Endothelial cell of umbilical vein (primary cell): ENCODE measurements around the gene STAT4. TPM values are rescaled to one million over a fixed set of nuclear protein-coding genes. Genes with fewer than 3 reads are reported as not detected.

Source experiments
- BruUV-seq: library from RNA; stranded (reverse); fragments of 400-500 nt; replicated peaks from 2 replicates; lab custom pipeline; 2021; lab: Mats Ljungman, UMichigan
- CTCF ChIA-PET: fragments of 300-600, 350-600 bp; sonication (Branson Sonifier 250); formaldehyde crosslinking; loops from one replicate; lab custom pipeline; 2021; ENCODE audit warnings: antibody characterized with exemption, inconsistent platforms; lab: Charles Lee
- POLR2A ChIA-PET: fragments of 300-600, 350-600 bp; sonication (Branson Sonifier 250); formaldehyde crosslinking; loops from one replicate; lab custom pipeline; 2021; ENCODE audit warnings: antibody characterized with exemption, inconsistent platforms; lab: Charles Lee
- DNase-seq: peaks from one replicate; pipeline ENCODE4 v3.0.0-alpha.2; 2011; ENCODE audit warnings: low read depth, low spot score
- FAIRE-seq: peaks from 2 replicates; lab custom pipeline; 2011; peaks lifted over from hg19 to GRCh38; lab: Jason Lieb, UNC
- H2AFZ ChIP-seq: 2 replicates; pipeline ENCODE4 v1.6.0; 2012; ENCODE audit warnings: low read depth, low read length, control low read depth, inconsistent platforms
- H3K27ac ChIP-seq: 2 replicates; pipeline ENCODE4 v1.5.1; 2011; ENCODE audit warnings: low read depth, mild to moderate bottlenecking, control low read depth, low read length, moderate library complexity; ENCODE audit not compliant: insufficient read depth
- H3K27me3 ChIP-seq, 2 experiments: 2 replicates each; pipeline versions ENCODE4 v1.6.0 to v1.6.1; 2011; ENCODE audit warnings: low read length in 2 of 2, mixed read lengths in 1 of 2; ENCODE audit not compliant: control insufficient read depth in 2 of 2, insufficient read depth in 2 of 2
- H3K36me3 ChIP-seq, 2 experiments: 2 replicates in 1 of 2; 3 replicates in 1 of 2; pipeline ENCODE4 v1.5.1; 2011; ENCODE audit warnings: low read length in 2 of 2, mild to moderate bottlenecking in 1 of 2, moderate library complexity in 1 of 2; ENCODE audit not compliant: control insufficient read depth in 2 of 2, insufficient read depth in 2 of 2; ENCODE audit errors: extremely low read depth in 1 of 2
- H3K4me1 ChIP-seq: 3 replicates; pipeline ENCODE4 v1.5.1; 2011; ENCODE audit warnings: mild to moderate bottlenecking, low read length; ENCODE audit not compliant: control insufficient read depth, insufficient read depth; ENCODE audit errors: extremely low read depth
- H3K4me2 ChIP-seq: 2 replicates; pipeline ENCODE4 v1.6.1; 2011; ENCODE audit warnings: low read length, control low read depth, mixed read lengths; ENCODE audit not compliant: insufficient read depth
- H3K4me3 ChIP-seq, 3 experiments: fragments of 200-600 bp in 1 of 3; sonication (generic), shearing (Covaris generic) in 1 of 3; replicated peaks in 1 of 3; 2 replicates each; pipeline ENCODE4 v1.5.1; 2011 to 2016; ENCODE audit warnings: control low read depth in 3 of 3, low read length in 3 of 3, mild to moderate bottlenecking in 2 of 3, inconsistent platforms in 1 of 3, low read depth in 1 of 3, moderate library complexity in 1 of 3; ENCODE audit not compliant: insufficient read depth in 1 of 3
- H3K79me2 ChIP-seq: 2 replicates; pipeline ENCODE4 v1.6.0; 2012; ENCODE audit warnings: low read length, inconsistent platforms; ENCODE audit not compliant: control insufficient read depth, insufficient read depth
- H3K9ac ChIP-seq: replicated peaks from 2 replicates; pipeline ENCODE3; 2011; ENCODE audit warnings: low read length, control low read depth; ENCODE audit not compliant: insufficient read depth; ENCODE audit errors: extremely low read depth
- H3K9me1 ChIP-seq: replicated peaks from 3 replicates; pipeline ENCODE4 v1.6.0; 2011; ENCODE audit warnings: mild to moderate bottlenecking, low read length; ENCODE audit not compliant: control insufficient read depth, insufficient read depth; ENCODE audit errors: extremely low read depth
- H3K9me3 ChIP-seq: replicated peaks from 2 replicates; pipeline ENCODE4 v1.5.1; 2012; ENCODE audit warnings: low read length, inconsistent platforms; ENCODE audit not compliant: control insufficient read depth, insufficient read depth
- H4K20me1 ChIP-seq: replicated peaks from 2 replicates; pipeline ENCODE3; 2011; ENCODE audit warnings: mild to moderate bottlenecking, low read length; ENCODE audit not compliant: control insufficient read depth, insufficient read depth; ENCODE audit errors: extremely low read depth
- CTCF ChIP-seq, 2 donors: IDR thresholded peaks; 1 replicate in 1 of 2; 2 replicates in 1 of 2; pipeline ENCODE4 v1.5.1; 2011; ENCODE audit warnings: low read length in 2 of 2, mild to moderate bottlenecking in 2 of 2, moderate library complexity in 2 of 2, control low read depth in 1 of 2, inconsistent platforms in 1 of 2, low read depth in 1 of 2; ENCODE audit not compliant: insufficient read depth in 1 of 2; ENCODE audit errors: extremely low read depth in 1 of 2
- EZH2 ChIP-seq: IDR thresholded peaks from 2 replicates; pipeline ENCODE4 v1.6.1; 2012; ENCODE audit warnings: borderline replicate concordance, low read depth, mild to moderate bottlenecking, moderate library complexity, low read length, inconsistent platforms; ENCODE audit not compliant: severe bottlenecking
- FOS ChIP-seq: IDR thresholded peaks from 2 replicates; pipeline ENCODE4 v1.6.1; 2011; ENCODE audit warnings: mild to moderate bottlenecking, low read length, moderate library complexity, borderline replicate concordance; ENCODE audit not compliant: insufficient read depth
- GATA2 ChIP-seq: IDR thresholded peaks from 2 replicates; pipeline ENCODE4 v1.7.0; 2011; ENCODE audit warnings: low read depth, mild to moderate bottlenecking, moderate library complexity, mixed read lengths, low read length; ENCODE audit not compliant: insufficient read length, insufficient read depth
- JUN ChIP-seq: IDR thresholded peaks from 2 replicates; pipeline ENCODE4 v1.6.1; 2011; ENCODE audit warnings: borderline replicate concordance, low read depth; ENCODE audit not compliant: insufficient read length, insufficient read depth
- MAX ChIP-seq: IDR thresholded peaks from 2 replicates; pipeline ENCODE4 v1.6.1; 2011; ENCODE audit not compliant: insufficient read depth, insufficient read length
- MYC ChIP-seq: IDR thresholded peaks from one replicate; pipeline ENCODE4 v1.6.1; 2011; ENCODE audit warnings: mild to moderate bottlenecking, low read depth, low read length
- POLR2A ChIP-seq: IDR thresholded peaks from 2 replicates; pipeline ENCODE4 v1.6.1; 2012; ENCODE audit warnings: low read depth, mild to moderate bottlenecking, control low read depth, low read length
- POLR2AphosphoS5 ChIP-seq: IDR thresholded peaks from 2 replicates; pipeline ENCODE4 v1.6.1; 2012; ENCODE audit warnings: low read depth, mild to moderate bottlenecking, control low read depth, low read length, moderate library complexity; ENCODE audit not compliant: insufficient read depth
- dilution Hi-C: fragments of 300-500 bp; cut with MboI; formaldehyde crosslinking; loops from one replicate; pipeline ENCODE4 v1.15.0; 2019; ENCODE audit warnings: low sequenced_read_pairs; ENCODE audit not compliant: extremely low pct_ligation_motif_present
- intact Hi-C: fragments of 100-400 bp; cut with micrococcal nuclease; formaldehyde crosslinking; loops from one replicate; pipeline ENCODE4 v1.10.0; 2022
- polyA plus RNA-seq, 4 experiments: library from polyadenylated mRNA; depleted of rRNA in 3 of 4; stranded (reverse) in 3 of 4; unstranded in 1 of 4; fragments of >200 nt; gene quantifications; 2 replicates each; pipeline versions ENCODE4 v1.2.1 to v1.2.3, GENCODE V29; 2011 to 2012; ENCODE audit warnings: missing spikeins in 1 of 4
- total RNA-seq: library from RNA; stranded (reverse); gene quantifications from 2 replicates; pipeline ENCODE4 v1.2.3, GENCODE V29; 2021

STAT4 gene
- total and polyA plus RNA-seq, 2 donors (not counting 3 experiments of a cell fraction or from before 2014, with no cell fraction given), result 0.46 to 1.2 TPM

DNA sequence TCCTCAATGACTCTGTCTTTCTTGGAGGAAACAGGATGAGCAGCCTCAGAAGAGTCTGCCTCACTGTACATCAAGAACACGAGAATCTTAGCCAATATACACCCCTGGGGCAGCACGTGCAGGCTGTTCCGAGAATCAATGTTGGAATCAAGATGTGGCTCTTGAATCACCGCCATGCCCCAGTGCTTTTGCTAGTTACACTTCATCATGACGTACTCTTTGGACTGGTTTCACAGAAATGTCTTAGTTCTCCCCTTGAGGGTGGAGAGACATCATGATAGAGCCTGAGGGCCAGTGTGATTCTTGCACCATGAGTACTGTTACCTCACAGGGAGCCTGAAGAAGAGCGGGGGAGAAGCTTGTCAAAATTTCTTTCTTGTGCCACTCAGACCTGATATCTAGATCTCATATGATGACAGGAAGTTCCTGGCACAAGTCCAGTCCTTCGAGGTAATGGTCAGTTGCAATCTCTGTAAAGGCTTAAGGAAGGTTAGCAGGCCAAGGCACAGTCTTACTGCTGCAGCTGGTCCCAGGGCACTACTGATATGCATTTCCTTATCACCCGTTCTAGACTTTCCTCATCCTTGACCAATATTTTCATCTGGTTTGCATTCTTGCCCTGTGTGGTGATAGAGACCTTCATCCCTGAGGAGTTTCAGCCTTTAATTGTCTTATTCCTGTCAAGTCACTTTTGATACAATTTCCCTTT lies 28.2 kb upstream of the STAT4 start:
- H4K20me1 ChIP-seq, result no peaks in the 10 kb centered on the region
- ChIA-PET CTCF (interaction anchor here (1.7 kb wide), 1 partner anchor 14 kb away, joined by 9 read pairs; no protein-coding TSS in a partner anchor), POLR2A (no interaction called here)
- FAIRE-seq (no peak), DNase-seq (no peak)
- no peak overlapping the region for H2AFZ ChIP-seq
- no peaks in the 10 kb centered on the region for H3K36me3 ChIP-seq
- dilution Hi-C loops (no loop called here), intact Hi-C loops (no loop called here)
- no peak overlapping the region for H3K27ac ChIP-seq
- H3K4me3 ChIP-seq, result no peak overlapping the region
- TF ChIP-seq POLR2A (no peak), MYC (no peak), EZH2 (no peak)
- no peak overlapping the region for H3K9ac ChIP-seq
- no peaks in the 10 kb centered on the region for H3K79me2 ChIP-seq
- no peaks in the 10 kb centered on the region for H3K9me3 ChIP-seq
- no TSS peak for BruUV-seq
- H3K27me3 ChIP-seq, result peaks cover 2 to 6% of the 10 kb centered on the region in 2 experiments
- H3K4me1 ChIP-seq, result no peaks in the 10 kb centered on the region
- no peaks in the 10 kb centered on the region for H3K9me1 ChIP-seq
- no peak overlapping the region for H3K4me2 ChIP-seq

DNA sequence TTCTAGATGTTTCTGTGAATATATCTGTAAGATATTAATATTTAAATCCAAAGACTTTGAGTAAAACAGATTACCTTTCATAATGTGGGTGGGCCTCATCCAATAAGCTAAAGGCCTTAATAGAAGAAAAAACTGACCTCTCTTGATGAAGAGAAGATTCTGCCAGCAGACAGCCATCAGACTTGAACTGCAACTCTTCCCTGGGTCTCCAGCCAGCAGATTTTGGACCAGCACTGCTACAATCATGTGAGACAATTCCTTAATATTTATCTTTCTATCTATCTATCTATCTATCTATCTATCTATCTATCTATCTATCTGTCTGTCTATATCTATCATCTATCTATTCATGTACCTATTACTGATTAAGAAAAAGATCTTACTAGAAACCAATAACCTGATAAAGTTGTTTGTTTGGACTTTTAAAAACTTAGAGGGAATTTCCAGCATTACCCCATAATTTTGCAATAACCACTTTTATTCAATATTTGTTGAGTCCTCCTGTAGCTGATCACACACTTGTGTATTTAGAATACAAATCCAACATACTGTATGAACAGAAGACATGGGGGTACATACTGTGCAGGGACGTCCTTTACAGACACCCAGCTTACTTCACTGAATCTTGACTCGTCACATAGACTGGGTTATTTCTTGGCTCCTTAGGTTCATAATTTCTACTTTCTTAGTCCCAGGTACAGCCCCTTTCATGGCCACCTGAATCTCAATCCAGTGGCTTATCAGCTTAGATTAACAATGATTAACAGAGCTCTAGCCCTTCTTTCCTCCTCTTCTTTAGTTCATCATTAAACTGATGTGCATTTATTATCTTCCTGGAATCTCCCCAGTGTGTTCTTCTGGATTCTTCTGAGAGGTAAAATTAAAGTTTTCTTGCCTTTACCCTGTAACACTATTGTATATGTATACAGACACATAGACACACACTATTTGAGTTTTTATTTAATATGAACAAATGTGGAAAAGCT lies 27.2 kb upstream of the STAT4 start:
- no peaks in the 10 kb centered on the region for H3K4me1 ChIP-seq
- no peaks in the 10 kb centered on the region for H3K9me3 ChIP-seq
- no peaks in the 10 kb centered on the region for H3K79me2 ChIP-seq
- BruUV-seq, result no TSS peak
- POLR2A ChIA-PET, result no interaction called here
- H4K20me1 ChIP-seq, result no peaks in the 10 kb centered on the region
- H2AFZ ChIP-seq, result no peak overlapping the region
- TF ChIP-seq EZH2, result no peak
- TF ChIP-seq CTCF (IDR thresholded peaks at IDR 0.05; ENCODE audit: extremely low read depth in 1 of 2, insufficient read depth in 1 of 2, low read depth in 1 of 2, low read length in 2 of 2), result no peak
- no peak for TF ChIP-seq FOS
- no peak for TF ChIP-seq MYC
- TF ChIP-seq JUN, result no peak
- TF ChIP-seq POLR2A, result no peak
- no peak for TF ChIP-seq POLR2AphosphoS5
- no peak for TF ChIP-seq MAX
- TF ChIP-seq GATA2, result no peak
- intact Hi-C loops (no loop called here), dilution Hi-C loops (no loop called here)
- peaks cover 0 to 2% of the 10 kb centered on the region in 2 experiments for H3K27me3 ChIP-seq
- DNase-seq, result no peak
- H3K9ac ChIP-seq, result no peak overlapping the region
- no peaks in the 10 kb centered on the region for H3K36me3 ChIP-seq
- no peak overlapping the region for H3K4me2 ChIP-seq
- H3K27ac ChIP-seq, result no peak overlapping the region
- CTCF ChIA-PET, result interaction anchor here (0.8 to 1.7 kb wide), 3 partner anchors 13 to 319 kb away, joined by 3 to 9 read pairs (median 3); no protein-coding TSS in a partner anchor
- FAIRE-seq, result no peak
- no peak overlapping the region for H3K4me3 ChIP-seq
- no peaks in the 10 kb centered on the region for H3K9me1 ChIP-seq
